OCI-LY3 (cell line): ENCODE measurements around the gene ME3.

ENCODE experiments used
- H2AFZ ChIP-seq: fragments of 200-600, 300-600 bp; shearing (Covaris generic); 2 replicates; pipeline ENCODE4 v1.6.0; 2014; ENCODE audit warnings: antibody characterized with exemption, low read depth, low read length
- H3K27ac ChIP-seq: fragments of 200-600, 300-600 bp; sonication (generic); 2 replicates; pipeline ENCODE4 v1.5.1; 2014; ENCODE audit warnings: mild to moderate bottlenecking, low read length, moderate library complexity, mixed read lengths
- H3K27me3 ChIP-seq: fragments of 200-600, 300-600 bp; sonication (generic); 2 replicates; pipeline ENCODE4 v1.6.1; 2014; ENCODE audit warnings: low read depth, low read length, mixed read lengths
- H3K36me3 ChIP-seq: fragments of 200-600, 300-600 bp; sonication (generic); replicated peaks from 2 replicates; pipeline ENCODE3; 2014; ENCODE audit warnings: low read depth, low read length, mixed read lengths
- H3K4me1 ChIP-seq: fragments of 300-600, 200-600 bp; sonication (generic); 2 replicates; pipeline ENCODE4 v1.6.1; 2014; ENCODE audit warnings: low read length, mixed read lengths
- H3K4me2 ChIP-seq: fragments of 200-600, 300-600 bp; sonication (generic); 2 replicates; pipeline ENCODE4 v1.6.1; 2014; ENCODE audit warnings: low read length, mixed read lengths
- H3K4me3 ChIP-seq: fragments of 300-600, 200-600 bp; sonication (generic); 2 replicates; pipeline ENCODE4 v1.5.1; 2014; ENCODE audit warnings: antibody characterized with exemption, mild to moderate bottlenecking, low read length, moderate library complexity
- H3K79me2 ChIP-seq: fragments of 300-600, 200-600 bp; shearing (Covaris generic); 2 replicates; pipeline ENCODE4 v1.6.1; 2014; ENCODE audit warnings: mild to moderate bottlenecking, low read length, mixed read lengths
- H3K9ac ChIP-seq: fragments of 300-600, 200-600 bp; shearing (Covaris generic); 2 replicates; pipeline ENCODE4 v1.6.0; 2014; ENCODE audit warnings: mild to moderate bottlenecking, low read length, moderate library complexity
- H3K9me3 ChIP-seq: fragments of 200-600, 300-600 bp; shearing (Covaris generic); 2 replicates; pipeline ENCODE4 v1.6.1; 2014; ENCODE audit warnings: low read length, mixed read lengths; ENCODE audit not compliant: insufficient read depth
- H4K20me1 ChIP-seq: fragments of 200-600, 300-600 bp; sonication (generic); 2 replicates; pipeline ENCODE4 v1.6.1; 2016; ENCODE audit warnings: low read length, mixed read lengths; ENCODE audit not compliant: insufficient read depth
- CTCF ChIP-seq: fragments of 200-600, 300-600 bp; sonication (generic); IDR thresholded peaks from 2 replicates; pipeline ENCODE4 v1.5.1; 2014; ENCODE audit warnings: antibody characterized with exemption, low read length, low read depth
- EZH2phosphoT487 ChIP-seq: fragments of 200-600 bp; shearing (Covaris generic); IDR thresholded peaks from 2 replicates; pipeline ENCODE4 v1.6.1; 2018; ENCODE audit warnings: antibody characterized with exemption, mixed run types, low read depth

The ME3 gene

DNA sequence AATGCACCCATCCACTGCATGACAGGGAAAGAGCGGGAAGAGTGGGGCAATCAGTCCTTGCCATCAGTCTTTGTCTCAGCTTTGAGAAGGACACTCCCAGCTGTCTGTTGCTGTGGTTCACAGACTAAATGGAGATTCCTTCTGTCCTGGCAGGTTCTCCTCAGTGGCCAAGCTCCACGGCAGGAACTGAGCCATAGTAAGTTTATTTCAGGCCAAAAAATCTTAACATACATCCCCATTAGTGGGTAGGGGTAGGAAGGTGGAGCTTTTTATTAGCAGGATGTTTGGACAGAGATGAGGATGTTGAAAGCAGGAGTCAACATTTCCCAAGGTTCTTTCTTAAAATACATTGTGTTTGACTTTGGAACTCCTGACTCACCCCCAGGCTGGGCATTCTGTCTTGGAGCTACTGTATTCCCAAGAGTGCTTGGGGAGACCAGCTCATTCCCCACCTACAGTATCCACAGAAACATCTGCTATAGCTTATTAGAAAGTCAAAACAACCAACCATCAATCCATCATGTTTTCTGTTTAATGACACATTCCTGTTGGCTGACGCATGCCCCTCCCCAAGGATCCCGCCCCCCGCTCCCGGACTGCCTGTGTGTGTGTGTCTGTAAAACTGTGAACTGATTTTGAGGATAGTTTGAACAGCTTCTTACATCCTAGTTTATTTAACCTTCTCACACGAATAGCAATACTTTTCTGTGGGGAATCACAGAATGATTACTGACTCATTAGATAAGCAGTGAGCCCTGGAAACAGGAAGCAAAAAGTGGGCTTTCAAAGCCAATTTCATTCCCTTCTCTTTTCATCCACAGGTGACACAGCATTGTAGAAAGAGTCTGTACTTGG, 188.2 kb downstream of the ME3 start:
- H2AFZ ChIP-seq: no peak overlapping the region
- no peaks in the 10 kb centered on the region for H3K36me3 ChIP-seq
- H3K9me3 ChIP-seq: no peaks in the 10 kb centered on the region
- no peak overlapping the region for H3K4me2 ChIP-seq
- no peaks in the 10 kb centered on the region for H4K20me1 ChIP-seq
- no peak overlapping the region for H3K4me3 ChIP-seq
- H3K79me2 ChIP-seq: no peaks in the 10 kb centered on the region
- TF ChIP-seq CTCF (no peak), EZH2phosphoT487 (no peak)
- no peak overlapping the region for H3K27ac ChIP-seq
- no peaks in the 10 kb centered on the region for H3K27me3 ChIP-seq
- no peak overlapping the region for H3K9ac ChIP-seq
- H3K4me1 ChIP-seq: peaks cover 6% of the 10 kb centered on the region

DNA sequence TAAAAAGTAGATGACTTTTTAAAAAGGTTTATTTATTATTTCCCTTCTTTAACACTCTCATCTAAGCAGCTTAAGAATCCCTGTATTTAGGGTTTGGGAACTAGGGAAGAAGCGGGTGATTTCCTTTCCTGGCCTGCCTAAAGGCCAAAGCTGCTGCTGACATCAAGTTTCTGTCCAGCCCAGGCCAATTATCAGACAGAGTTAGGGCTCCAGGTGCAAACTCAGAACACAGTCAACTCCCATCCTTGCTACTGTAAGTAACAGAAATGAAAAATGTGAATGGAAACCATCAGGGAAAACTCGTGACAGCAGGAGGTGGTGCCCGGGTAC, 188.8 kb downstream of the ME3 start:
- Histone ChIP-seq H3K27ac (no peak overlapping the region), H3K9ac (no peak overlapping the region), H3K36me3 (no peaks in the 10 kb centered on the region), H3K27me3 (no peaks in the 10 kb centered on the region), H2AFZ (no peak overlapping the region), H3K79me2 (no peaks in the 10 kb centered on the region), H4K20me1 (no peaks in the 10 kb centered on the region), H3K4me2 (no peak overlapping the region), H3K4me1 (peaks cover 6% of the 10 kb centered on the region), H3K9me3 (no peaks in the 10 kb centered on the region), H3K4me3 (no peak overlapping the region)
- no peak for TF ChIP-seq EZH2phosphoT487
- no peak for TF ChIP-seq CTCF

GRCh38 chr11:86482692-86483091, 189.7 kb downstream of the ME3 start:
- Histone ChIP-seq H3K79me2 (no peaks in the 10 kb centered on the region), H3K4me2 (no peak overlapping the region), H4K20me1 (no peaks in the 10 kb centered on the region), H3K27ac (no peak overlapping the region), H2AFZ (no peak overlapping the region), H3K27me3 (no peaks in the 10 kb centered on the region), H3K4me1 (peaks cover 6% of the 10 kb centered on the region), H3K36me3 (no peaks in the 10 kb centered on the region), H3K4me3 (no peak overlapping the region), H3K9ac (no peak overlapping the region), H3K9me3 (no peaks in the 10 kb centered on the region)
- TF ChIP-seq EZH2phosphoT487: no peak
- no peak for TF ChIP-seq CTCF

DNA sequence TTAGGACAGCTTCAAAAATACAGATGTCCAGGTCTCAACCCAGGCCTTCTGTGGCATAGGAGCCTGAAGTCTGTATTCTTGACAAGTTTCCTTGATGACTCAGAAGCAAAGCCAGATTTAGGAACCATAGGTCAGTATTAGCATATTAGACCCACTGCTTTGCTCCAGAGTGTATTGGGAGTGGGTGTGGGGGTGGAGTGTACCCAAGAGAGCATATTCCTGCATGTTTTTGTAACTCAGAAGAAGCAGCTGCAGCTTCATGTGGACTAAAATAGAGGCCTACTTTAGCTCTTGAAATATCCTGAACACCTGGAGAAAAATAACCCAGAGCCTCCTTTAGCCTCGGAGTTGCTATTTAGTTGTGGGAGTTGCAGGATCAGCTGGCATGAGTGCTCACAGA, 191.0 kb downstream of the ME3 start:
- TF ChIP-seq CTCF (no peak), EZH2phosphoT487 (no peak)
- H3K9me3 ChIP-seq: no peaks in the 10 kb centered on the region
- no peaks in the 10 kb centered on the region for H3K36me3 ChIP-seq
- no peak overlapping the region for H3K9ac ChIP-seq
- H3K79me2 ChIP-seq: no peaks in the 10 kb centered on the region
- H3K4me3 ChIP-seq: no peak overlapping the region
- no peaks in the 10 kb centered on the region for H3K27me3 ChIP-seq
- H2AFZ ChIP-seq: no peak overlapping the region
- peaks cover 6% of the 10 kb centered on the region for H3K4me1 ChIP-seq
- no peak overlapping the region for H3K4me2 ChIP-seq
- no peaks in the 10 kb centered on the region for H4K20me1 ChIP-seq
- H3K27ac ChIP-seq: no peak overlapping the region
